Astrocyte (in vitro differentiated cells and primary cell): Measurements from ENCODE around the gene SLC6A4. TPM values are rescaled to one million over a fixed set of nuclear protein-coding genes. Genes with fewer than 3 reads are reported as not detected.

Experiments
- DNase-seq: peaks from one replicate; pipeline ENCODE4 v3.0.0-alpha.2; 2010; ENCODE audit warnings: low read depth
- FAIRE-seq: peaks from 2 replicates; lab custom pipeline; 2011; peaks lifted over from hg19 to GRCh38; lab: Jason Lieb, UNC
- H2AFZ ChIP-seq: 2 replicates; pipeline ENCODE4 v1.6.0; 2012; ENCODE audit warnings: low read depth, low read length, inconsistent platforms
- H3K27ac ChIP-seq: 2 replicates; pipeline ENCODE4 v1.5.1; 2011; ENCODE audit warnings: low read depth, low read length, inconsistent platforms
- H3K27me3 ChIP-seq: 2 replicates; pipeline ENCODE4 v1.6.0; 2011; ENCODE audit warnings: low read length, inconsistent platforms; ENCODE audit not compliant: insufficient read depth
- H3K36me3 ChIP-seq: 2 replicates; pipeline ENCODE4 v1.5.1; 2011; ENCODE audit warnings: low read length, inconsistent platforms; ENCODE audit not compliant: insufficient read depth
- H3K4me1 ChIP-seq: 2 replicates; pipeline ENCODE4 v1.5.1; 2011; ENCODE audit warnings: low read length, inconsistent platforms; ENCODE audit not compliant: insufficient read depth
- H3K4me2 ChIP-seq: 2 replicates; pipeline ENCODE4 v1.6.0; 2012; ENCODE audit warnings: low read length, inconsistent platforms
- H3K4me3 ChIP-seq: 2 replicates; pipeline ENCODE4 v1.5.1; 2011; ENCODE audit warnings: low read depth, mild to moderate bottlenecking, low read length, inconsistent platforms; ENCODE audit not compliant: insufficient read depth
- H3K79me2 ChIP-seq: 2 replicates; pipeline ENCODE4 v1.6.0; 2012; ENCODE audit warnings: mild to moderate bottlenecking, low read length, inconsistent platforms; ENCODE audit not compliant: insufficient read depth
- H3K9ac ChIP-seq: 2 replicates; pipeline ENCODE4 v1.6.0; 2012; ENCODE audit warnings: mild to moderate bottlenecking, low read length, inconsistent platforms
- H3K9me3 ChIP-seq: 2 replicates; pipeline ENCODE4 v1.5.1; 2012; ENCODE audit warnings: low read depth, mild to moderate bottlenecking, low read length, inconsistent platforms; ENCODE audit not compliant: insufficient read depth
- H4K20me1 ChIP-seq: 2 replicates; pipeline ENCODE4 v1.6.0; 2012; ENCODE audit warnings: low read length, inconsistent platforms; ENCODE audit not compliant: insufficient read depth
- H3K27ac Mint-ChIP-seq: one replicate; pipeline ENCODE4 v1.8.0; 2021; ENCODE audit warnings: mild to moderate bottlenecking, mixed read lengths; ENCODE audit not compliant: unreplicated experiment
- H3K27me3 Mint-ChIP-seq: one replicate; pipeline ENCODE4 v1.8.0; 2021; ENCODE audit warnings: low read depth, mixed read lengths; ENCODE audit not compliant: unreplicated experiment
- H3K36me3 Mint-ChIP-seq: one replicate; pipeline ENCODE4 v1.8.0; 2021; ENCODE audit warnings: low read depth, mixed read lengths; ENCODE audit not compliant: unreplicated experiment
- H3K4me1 Mint-ChIP-seq: one replicate; pipeline ENCODE4 v1.8.0; 2021; ENCODE audit warnings: low read depth, mixed read lengths; ENCODE audit not compliant: unreplicated experiment
- H3K4me3 Mint-ChIP-seq: one replicate; pipeline ENCODE4 v1.8.0; 2021; ENCODE audit warnings: mild to moderate bottlenecking, moderate library complexity, mixed read lengths; ENCODE audit not compliant: unreplicated experiment
- H3K9me3 Mint-ChIP-seq: one replicate; pipeline ENCODE4 v1.8.0; 2021; ENCODE audit warnings: mild to moderate bottlenecking, mixed read lengths; ENCODE audit not compliant: unreplicated experiment
- CTCF ChIP-seq: IDR thresholded peaks from 2 replicates; pipeline ENCODE4 v1.5.1; 2011; ENCODE audit warnings: low read depth, mild to moderate bottlenecking, inconsistent platforms, low read length, moderate library complexity; ENCODE audit not compliant: insufficient read depth
- EZH2 ChIP-seq: IDR thresholded peaks from 2 replicates; pipeline ENCODE4 v1.6.1; 2012; ENCODE audit warnings: mild to moderate bottlenecking, low read length, inconsistent platforms; ENCODE audit not compliant: insufficient read depth
- total RNA-seq: library from RNA; stranded (reverse); gene quantifications from 2 replicates; pipeline ENCODE4 v1.2.1, GENCODE V29; 2021

SLC6A4 gene
- total RNA-seq, 1 donor from 2014 or later: not detected

DNA sequence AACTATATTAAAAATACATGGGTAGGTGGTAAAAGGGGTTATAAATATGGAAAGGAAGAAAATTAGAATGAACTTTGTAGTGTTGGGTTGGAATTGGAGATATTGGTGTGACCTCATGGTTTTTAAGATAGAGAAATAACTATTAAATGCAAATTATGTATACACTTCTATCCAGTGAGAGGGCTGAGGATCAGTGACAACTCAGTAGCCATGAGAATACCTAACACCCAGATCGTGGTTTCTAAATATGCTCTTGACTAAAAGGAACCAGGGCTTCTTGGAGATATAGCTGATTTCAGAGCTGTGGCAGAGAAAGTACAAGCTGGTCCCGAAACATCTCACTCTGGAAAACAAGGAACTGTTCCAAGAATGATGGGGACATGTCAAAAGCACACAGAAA is 44.4 kb downstream of the SLC6A4 start:
- TF ChIP-seq EZH2 (no peak), CTCF (no peak)
- Histone ChIP-seq H3K9me3 (no peaks in the 10 kb centered on the region), H4K20me1 (no peaks in the 10 kb centered on the region), H3K36me3 (no peaks in the 10 kb centered on the region), H3K4me2 (no peak overlapping the region), H3K9ac (no peak overlapping the region), H3K4me1 (no peaks in the 10 kb centered on the region), H3K79me2 (no peaks in the 10 kb centered on the region), H3K27me3 (no peaks in the 10 kb centered on the region), H3K27ac (no peak overlapping the region), H2AFZ (no peak overlapping the region), H3K4me3 (no peak overlapping the region)
- FAIRE-seq (no peak), DNase-seq (no peak)
- H3K4me1 Mint-ChIP-seq: peaks cover 4% of the 10 kb centered on the region
- H3K9me3 Mint-ChIP-seq: no peaks in the 10 kb centered on the region
- no peak overlapping the region for H3K4me3 Mint-ChIP-seq
- H3K27ac Mint-ChIP-seq: no peak overlapping the region
- peaks cover 2% of the 10 kb centered on the region for H3K36me3 Mint-ChIP-seq
- no peaks in the 10 kb centered on the region for H3K27me3 Mint-ChIP-seq

DNA sequence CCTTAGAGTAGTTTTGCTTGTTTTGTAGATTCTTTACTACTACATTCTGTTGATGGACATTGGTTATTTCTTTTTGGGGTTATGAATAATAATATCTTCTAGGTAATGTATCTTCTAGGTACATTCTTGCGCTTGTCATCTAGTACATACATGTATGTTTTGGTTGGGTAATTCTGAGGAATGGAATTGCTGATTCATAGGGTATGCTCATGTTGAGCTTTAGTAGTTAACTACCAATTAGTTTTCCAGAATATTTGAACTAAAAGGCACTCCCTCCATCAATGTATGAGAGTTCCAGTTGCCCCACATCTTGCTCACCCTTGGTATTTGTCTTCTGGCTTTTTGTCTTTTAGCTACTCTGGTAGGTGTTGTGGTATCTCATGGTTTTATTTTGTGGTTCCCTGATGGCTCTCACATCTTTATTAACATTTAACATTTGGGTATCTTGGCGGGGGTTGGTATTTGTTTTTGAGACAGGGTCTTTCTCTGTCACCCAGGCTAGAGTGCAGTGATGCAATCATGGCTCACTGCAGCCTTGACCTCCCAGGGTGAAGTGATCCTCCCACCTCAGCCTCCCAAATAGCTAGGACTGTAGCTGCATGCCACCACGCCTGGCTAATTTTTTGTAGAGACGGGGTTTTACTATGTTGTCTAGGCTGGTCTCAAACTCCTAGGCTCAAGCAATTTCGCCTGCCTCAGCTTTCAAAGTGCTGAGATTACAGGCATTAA is 47.1 kb downstream of the SLC6A4 start:
- H3K27me3 ChIP-seq: no peaks in the 10 kb centered on the region
- TF ChIP-seq CTCF (no peak), EZH2 (no peak)
- Mint-ChIP-seq H3K9me3 (no peaks in the 10 kb centered on the region), H3K27ac (no peak overlapping the region), H3K27me3 (no peaks in the 10 kb centered on the region), H3K36me3 (peaks cover 18% of the 10 kb centered on the region), H3K4me1 (peaks cover 4% of the 10 kb centered on the region), H3K4me3 (no peak overlapping the region)
- no peak for FAIRE-seq
- H3K4me2 ChIP-seq: no peak overlapping the region
- H3K36me3 ChIP-seq: peaks cover 22% of the 10 kb centered on the region
- H3K4me3 ChIP-seq: no peak overlapping the region
- H3K79me2 ChIP-seq: no peaks in the 10 kb centered on the region
- H4K20me1 ChIP-seq: no peaks in the 10 kb centered on the region
- no peaks in the 10 kb centered on the region for H3K4me1 ChIP-seq
- DNase-seq: no peak
- H3K9ac ChIP-seq: no peak overlapping the region
- no peak overlapping the region for H3K27ac ChIP-seq
- H2AFZ ChIP-seq: no peak overlapping the region
- H3K9me3 ChIP-seq: no peaks in the 10 kb centered on the region

GRCh38 chr17:30187573-30187972 is 47.9 kb downstream of the SLC6A4 start:
- H3K4me3 Mint-ChIP-seq: no peak overlapping the region
- no peaks in the 10 kb centered on the region for H3K9me3 ChIP-seq
- no peak overlapping the region for H3K4me3 ChIP-seq
- H3K36me3 Mint-ChIP-seq: peaks cover 18% of the 10 kb centered on the region
- FAIRE-seq (no peak), DNase-seq (no peak)
- no peak overlapping the region for H3K27ac Mint-ChIP-seq
- H3K9me3 Mint-ChIP-seq: no peaks in the 10 kb centered on the region
- no peak for TF ChIP-seq EZH2
- TF ChIP-seq CTCF: no peak
- H3K4me1 Mint-ChIP-seq: peaks cover 4% of the 10 kb centered on the region
- no peaks in the 10 kb centered on the region for H3K79me2 ChIP-seq
- no peak overlapping the region for H3K4me2 ChIP-seq
- peaks cover 22% of the 10 kb centered on the region for H3K36me3 ChIP-seq
- H2AFZ ChIP-seq: no peak overlapping the region
- H3K27me3 Mint-ChIP-seq: no peaks in the 10 kb centered on the region
- H3K27me3 ChIP-seq: no peaks in the 10 kb centered on the region
- no peak overlapping the region for H3K9ac ChIP-seq
- no peak overlapping the region for H3K27ac ChIP-seq
- no peaks in the 10 kb centered on the region for H3K4me1 ChIP-seq
- no peaks in the 10 kb centered on the region for H4K20me1 ChIP-seq
